ENCODE measurements around the gene SCN2A. TPM values are rescaled to one million over a fixed set of nuclear protein-coding genes. Genes with fewer than 3 reads are reported as not detected.

SCN2A gene
- total and polyA plus RNA-seq, 5 donors from 2014 or later, result not detected

Other genes with a start within 250 kb of the SCN2A start
- gene SCN3A, start 35.4 kb upstream of the SCN2A start, total RNA-seq, result not detected
- under 1 TPM in 1 of 4 donors, not detected in 3; 0.09 TPM for gene SCN3A, start 35.4 kb upstream of the SCN2A start, polyA plus RNA-seq
- gene CSRNP3, start 230.3 kb downstream of the SCN2A start, total RNA-seq, result not detected
- gene CSRNP3, start 230.3 kb downstream of the SCN2A start, polyA plus RNA-seq, result not detected